DOHH2 (cell line): ENCODE measurements around the gene IL1RAPL1.

Experiments used
- H3F3A ChIP-seq: fragments of 200-600 bp; sonication (generic), shearing (Covaris generic); 2 replicates; pipeline ENCODE4 v1.6.0; 2016; ENCODE audit warnings: antibody characterized with exemption, mild to moderate bottlenecking; ENCODE audit not compliant: control insufficient read depth, insufficient read depth
- H3K27ac ChIP-seq: fragments of 200-600 bp; sonication (generic); 2 replicates; pipeline ENCODE4 v1.5.1; 2014; ENCODE audit warnings: low read depth, mild to moderate bottlenecking, low read length, moderate library complexity
- H3K27me3 ChIP-seq: fragments of 200-600 bp; sonication (generic); 2 replicates; pipeline ENCODE4 v1.6.1; 2014; ENCODE audit warnings: mild to moderate bottlenecking, low read length, mixed read lengths; ENCODE audit not compliant: control insufficient read depth
- H3K36me3 ChIP-seq: fragments of 200-600 bp; sonication (generic); 2 replicates; pipeline ENCODE4 v1.6.1; 2014; ENCODE audit warnings: mild to moderate bottlenecking, low read length, moderate library complexity, mixed read lengths; ENCODE audit not compliant: control insufficient read depth
- H3K4me1 ChIP-seq: fragments of 200-600 bp; sonication (generic); 2 replicates; pipeline ENCODE4 v1.6.1; 2014; ENCODE audit warnings: mild to moderate bottlenecking, low read length, mixed read lengths; ENCODE audit not compliant: control insufficient read depth
- H3K4me2 ChIP-seq: fragments of 200-600 bp; sonication (generic); 2 replicates; pipeline ENCODE4 v1.6.0; 2014; ENCODE audit warnings: mild to moderate bottlenecking, low read length, moderate library complexity
- H3K4me3 ChIP-seq: fragments of 200-600 bp; sonication (generic); 2 replicates; pipeline ENCODE4 v1.5.1; 2014; ENCODE audit warnings: mild to moderate bottlenecking, low read length, mixed read lengths
- H3K79me2 ChIP-seq: fragments of 200-600 bp; sonication (generic); 2 replicates; pipeline ENCODE4 v1.6.1; 2014; ENCODE audit warnings: mild to moderate bottlenecking, low read length, mixed read lengths; ENCODE audit not compliant: control insufficient read depth
- H3K9me2 ChIP-seq: fragments of 200-600 bp; sonication (generic); replicated peaks from 2 replicates; pipeline ENCODE4 v1.6.1; 2014; ENCODE audit warnings: mild to moderate bottlenecking, low read length, mixed read lengths; ENCODE audit not compliant: control insufficient read depth
- H3K9me3 ChIP-seq: fragments of 200-600 bp; sonication (generic); 2 replicates; pipeline ENCODE4 v1.6.1; 2014; ENCODE audit warnings: antibody characterized with exemption, low read length, mixed read lengths; ENCODE audit not compliant: control insufficient read depth, insufficient read depth
- H4K20me1 ChIP-seq: fragments of 200-600 bp; sonication (generic); 2 replicates; pipeline ENCODE4 v1.6.0; 2014; ENCODE audit warnings: low read depth, mild to moderate bottlenecking, antibody characterized with exemption, low read length, moderate library complexity; ENCODE audit not compliant: control insufficient read depth, insufficient read depth
- EZH2phosphoT487 ChIP-seq: fragments of 200-600 bp; sonication (generic); IDR thresholded peaks from 2 replicates; pipeline ENCODE4 v1.6.1; 2017; ENCODE audit warnings: borderline replicate concordance, mild to moderate bottlenecking, antibody characterized with exemption, low read length, moderate library complexity, mixed read lengths
- TF ChIP-seq, protein P1 (sequence below): fragments of 200-600 bp; sonication (generic); IDR thresholded peaks from one replicate; pipeline ENCODE4 v1.5.1; 2014; ENCODE audit warnings: antibody characterized with exemption, mild to moderate bottlenecking, low read depth, low read length; ENCODE audit not compliant: poor library complexity, severe bottlenecking

Gene IL1RAPL1

DNA sequence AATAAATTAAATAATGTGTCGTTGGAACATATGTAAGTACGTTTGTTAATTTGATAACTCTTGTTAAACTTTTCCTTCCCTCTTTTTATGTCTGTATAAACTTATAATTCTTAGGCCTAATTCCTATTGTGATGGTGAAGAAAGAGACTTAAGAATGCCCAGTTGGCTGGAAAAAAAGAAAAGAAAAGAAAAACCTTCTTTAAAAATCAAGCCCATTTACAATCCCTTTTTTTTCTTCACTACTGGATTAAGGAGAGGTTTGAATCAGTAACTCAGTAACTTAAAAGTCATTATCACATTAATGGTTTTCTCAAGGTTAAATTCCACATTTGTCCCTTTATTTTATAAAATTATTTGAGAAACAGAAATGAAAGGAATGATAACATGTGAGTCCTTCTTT is 1374.8 kb downstream of the IL1RAPL1 start:
- H3K79me2 ChIP-seq: no peaks in the 10 kb centered on the region
- H3K9me3 ChIP-seq: no peaks in the 10 kb centered on the region
- H3K4me3 ChIP-seq: no peak overlapping the region
- no peak overlapping the region for H3K27ac ChIP-seq
- H3K36me3 ChIP-seq: no peaks in the 10 kb centered on the region
- no peaks in the 10 kb centered on the region for H3K4me1 ChIP-seq
- H3K4me2 ChIP-seq: no peak overlapping the region
- no peaks in the 10 kb centered on the region for H3K9me2 ChIP-seq
- H3K27me3 ChIP-seq: no peaks in the 10 kb centered on the region
- H4K20me1 ChIP-seq: no peaks in the 10 kb centered on the region
- H3F3A ChIP-seq: no peaks in the 10 kb centered on the region
- no peak for TF ChIP-seq EZH2phosphoT487

DNA sequence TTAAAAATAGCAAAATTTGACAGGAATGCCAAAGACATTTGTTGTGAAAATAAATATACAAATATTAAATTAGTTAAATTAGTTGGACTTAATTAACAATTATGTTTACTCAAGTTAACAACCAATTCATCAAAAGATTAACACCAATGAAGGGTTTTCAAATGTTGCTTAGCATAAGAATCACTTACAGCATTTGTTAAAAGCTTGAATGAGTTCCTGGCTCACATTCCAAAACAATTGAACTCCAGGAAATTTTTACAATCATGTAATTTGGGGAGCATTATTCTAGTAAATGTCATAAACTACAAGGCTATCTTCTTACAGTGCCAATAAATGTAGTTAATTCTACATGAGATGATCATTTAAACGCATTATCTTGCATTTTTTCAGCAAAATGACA is 1378.4 kb downstream of the IL1RAPL1 start:
- Histone ChIP-seq H3K4me2 (no peak overlapping the region), H3K27ac (no peak overlapping the region)

DNA sequence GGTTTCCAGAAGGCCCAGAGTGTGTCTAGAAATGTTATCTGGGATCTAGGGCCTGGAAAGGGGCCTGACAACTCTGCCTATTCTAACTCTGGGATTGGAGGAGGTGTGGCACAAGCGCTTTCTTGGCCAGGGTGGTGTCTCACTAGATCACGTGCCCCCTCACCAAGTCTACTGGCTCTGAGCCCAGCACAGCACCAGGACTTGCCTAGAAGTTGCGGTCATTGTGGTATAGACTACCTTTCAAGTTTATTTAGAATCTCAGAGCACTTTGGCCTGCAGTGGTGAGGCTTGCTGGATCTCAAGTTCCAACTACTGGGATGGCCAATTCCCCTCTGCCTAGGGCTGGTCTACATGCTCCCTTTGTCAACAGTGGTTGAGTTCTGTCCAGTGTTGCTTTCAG is 1404.8 kb downstream of the IL1RAPL1 start:
- Histone ChIP-seq H3K4me2 (no peak overlapping the region), H3K36me3 (no peaks in the 10 kb centered on the region), H3K27me3 (no peaks in the 10 kb centered on the region), H4K20me1 (no peaks in the 10 kb centered on the region), H3K9me2 (no peaks in the 10 kb centered on the region), H3K9me3 (no peaks in the 10 kb centered on the region), H3K27ac (no peak overlapping the region), H3K4me1 (no peaks in the 10 kb centered on the region), H3K4me3 (no peak overlapping the region), H3F3A (no peaks in the 10 kb centered on the region), H3K79me2 (no peaks in the 10 kb centered on the region)
- no peak for TF ChIP-seq EZH2phosphoT487
- TF ChIP-seq, protein P1, sequence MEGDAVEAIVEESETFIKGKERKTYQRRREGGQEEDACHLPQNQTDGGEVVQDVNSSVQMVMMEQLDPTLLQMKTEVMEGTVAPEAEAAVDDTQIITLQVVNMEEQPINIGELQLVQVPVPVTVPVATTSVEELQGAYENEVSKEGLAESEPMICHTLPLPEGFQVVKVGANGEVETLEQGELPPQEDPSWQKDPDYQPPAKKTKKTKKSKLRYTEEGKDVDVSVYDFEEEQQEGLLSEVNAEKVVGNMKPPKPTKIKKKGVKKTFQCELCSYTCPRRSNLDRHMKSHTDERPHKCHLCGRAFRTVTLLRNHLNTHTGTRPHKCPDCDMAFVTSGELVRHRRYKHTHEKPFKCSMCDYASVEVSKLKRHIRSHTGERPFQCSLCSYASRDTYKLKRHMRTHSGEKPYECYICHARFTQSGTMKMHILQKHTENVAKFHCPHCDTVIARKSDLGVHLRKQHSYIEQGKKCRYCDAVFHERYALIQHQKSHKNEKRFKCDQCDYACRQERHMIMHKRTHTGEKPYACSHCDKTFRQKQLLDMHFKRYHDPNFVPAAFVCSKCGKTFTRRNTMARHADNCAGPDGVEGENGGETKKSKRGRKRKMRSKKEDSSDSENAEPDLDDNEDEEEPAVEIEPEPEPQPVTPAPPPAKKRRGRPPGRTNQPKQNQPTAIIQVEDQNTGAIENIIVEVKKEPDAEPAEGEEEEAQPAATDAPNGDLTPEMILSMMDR: no peak

More for the DNA sequence above, 1378.4 kb downstream of the IL1RAPL1 start:
- Histone ChIP-seq H3K4me3 (no peak overlapping the region), H3K79me2 (no peaks in the 10 kb centered on the region), H3F3A (no peaks in the 10 kb centered on the region), H3K36me3 (no peaks in the 10 kb centered on the region), H3K9me3 (no peaks in the 10 kb centered on the region), H3K4me1 (no peaks in the 10 kb centered on the region), H3K27me3 (no peaks in the 10 kb centered on the region), H3K9me2 (no peaks in the 10 kb centered on the region), H4K20me1 (no peaks in the 10 kb centered on the region)
- TF ChIP-seq, protein P1: no peak
- no peak for TF ChIP-seq EZH2phosphoT487

DNA sequence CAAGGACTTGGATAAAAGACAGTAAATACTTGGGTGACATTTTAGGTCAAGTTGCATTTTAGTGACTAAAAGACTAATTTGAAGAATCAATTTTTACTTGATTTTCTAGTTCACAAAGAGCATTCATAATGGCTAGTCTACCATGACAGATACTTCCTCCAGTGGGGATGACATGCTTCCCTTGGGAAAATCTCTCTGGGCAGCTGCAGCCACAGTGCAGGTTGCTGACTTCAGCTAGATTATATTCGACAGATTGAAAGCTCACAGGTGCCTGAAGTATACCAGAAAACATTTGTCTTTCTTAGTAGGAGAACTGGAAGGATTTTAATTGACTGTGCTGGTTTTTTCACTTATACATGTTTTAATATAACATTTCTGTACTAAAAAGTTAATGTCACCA is 1418.6 kb downstream of the IL1RAPL1 start:
- TF ChIP-seq EZH2phosphoT487: no peak
- TF ChIP-seq, protein P1: no peak
- Histone ChIP-seq H3K9me2 (no peaks in the 10 kb centered on the region), H3K27me3 (no peaks in the 10 kb centered on the region), H3F3A (no peaks in the 10 kb centered on the region), H3K4me1 (no peaks in the 10 kb centered on the region), H3K4me3 (no peak overlapping the region), H3K79me2 (no peaks in the 10 kb centered on the region), H3K4me2 (no peak overlapping the region), H3K9me3 (no peaks in the 10 kb centered on the region), H3K36me3 (no peaks in the 10 kb centered on the region), H3K27ac (no peak overlapping the region), H4K20me1 (no peaks in the 10 kb centered on the region)
